RPMI7951 (cell line): ENCODE measurements around the gene EREG. TPM values are rescaled to one million over a fixed set of nuclear protein-coding genes. Genes with fewer than 3 reads are reported as not detected.

Experiments
- DNase-seq: peaks from one replicate; pipeline ENCODE4 v3.0.0-alpha.2; 2012; ENCODE audit warnings: low read depth
- total RNA-seq: library from RNA; depleted of rRNA; stranded (reverse); fragments of >200 nt; shearing (Covaris generic); gene quantifications from 2 replicates; pipeline ENCODE4 v1.2.3, GENCODE V29; 2014; rRNA removed

Gene EREG
- total RNA-seq, 1 experiment from 2014 or later: 46.3 TPM

DNA sequence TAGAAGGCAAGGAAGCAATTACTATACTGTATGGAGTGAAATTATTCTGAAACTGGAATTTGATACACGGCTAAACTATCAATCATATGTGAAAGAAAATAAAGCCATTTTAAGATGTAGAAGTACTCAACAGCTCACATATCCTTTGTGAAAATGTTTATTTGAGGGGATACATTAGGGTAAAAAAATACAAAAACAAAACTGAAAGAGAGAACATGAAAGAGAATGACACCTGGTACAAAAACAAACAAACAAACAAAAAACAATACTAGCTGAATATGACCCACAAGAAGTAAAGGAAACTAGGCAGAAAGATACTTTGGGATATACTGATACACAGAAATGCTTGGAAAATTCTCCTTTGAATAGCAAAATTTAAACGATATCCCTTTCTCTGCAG, 59.2 kb downstream of the EREG start:
- no peak for DNase-seq

DNA sequence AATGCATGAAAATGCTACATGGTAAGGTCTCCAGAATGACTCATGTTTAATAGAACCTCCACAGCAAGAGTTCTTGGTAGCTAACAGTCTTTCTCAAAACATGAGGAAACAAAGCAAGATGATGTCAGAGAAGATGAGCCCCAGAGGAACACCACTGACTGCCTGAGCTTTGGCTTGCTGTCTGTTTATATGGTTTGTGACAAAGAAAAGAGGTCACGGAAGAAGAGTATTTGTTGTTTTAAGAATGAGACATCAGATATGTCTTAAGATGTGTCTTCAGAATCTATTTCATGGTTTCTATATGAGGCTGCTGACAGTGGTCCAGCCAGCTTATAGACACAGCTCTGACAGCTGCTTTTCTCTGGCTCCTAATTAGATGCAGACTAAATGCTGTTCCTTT, 61.2 kb downstream of the EREG start:
- DNase-seq: peak; percentile 46

DNA sequence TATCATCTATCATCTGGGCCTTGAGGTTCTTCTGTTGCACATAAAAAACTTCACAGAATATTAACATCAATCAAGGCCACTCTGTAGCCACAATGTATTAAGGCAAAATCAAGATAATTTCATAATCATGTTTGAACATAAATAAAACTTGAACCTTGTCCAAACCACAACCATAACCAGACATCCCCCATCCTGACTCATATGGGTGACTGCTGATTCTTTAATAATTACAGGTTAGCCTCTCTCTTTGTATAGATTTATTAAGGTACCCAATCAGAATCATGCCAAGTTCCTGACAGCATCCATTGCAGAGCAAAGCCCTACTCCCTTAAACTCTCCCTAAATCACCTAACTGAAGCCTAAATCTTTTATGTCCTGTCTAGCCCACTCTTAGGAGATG, 63.3 kb downstream of the EREG start:
- DNase-seq: no peak

DNA sequence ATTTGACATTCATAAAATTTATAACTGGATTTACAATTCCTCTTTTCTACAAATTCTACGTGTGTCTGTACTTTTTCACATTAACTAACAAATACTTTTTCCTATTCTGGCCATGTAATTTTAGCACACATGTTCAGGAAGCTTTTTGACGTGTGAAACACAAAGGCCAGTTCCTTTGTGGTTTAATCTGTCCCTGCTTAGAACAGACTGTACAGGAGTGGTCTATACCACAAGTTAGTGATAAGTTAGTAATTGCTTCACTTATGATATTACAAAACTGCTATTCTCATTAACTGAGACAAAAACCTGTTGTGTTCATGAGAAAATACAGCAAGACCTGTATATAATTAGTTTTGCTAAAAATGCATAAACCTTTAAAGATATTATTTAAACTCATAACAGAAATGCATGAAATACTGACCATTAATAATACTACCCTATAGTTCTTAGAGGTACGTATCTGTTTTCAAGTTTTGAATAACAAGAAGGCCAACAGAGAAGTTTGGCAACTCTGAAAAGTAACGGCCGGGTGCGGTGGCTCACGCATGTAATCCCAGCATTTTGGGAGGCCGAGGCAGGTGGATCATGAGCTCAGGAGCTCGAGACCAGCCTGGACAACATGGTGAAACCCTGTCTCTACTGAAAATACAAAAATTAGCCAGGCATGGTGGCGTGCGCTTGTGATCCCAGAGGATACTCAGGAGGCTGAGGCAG, 66.3 kb downstream of the EREG start:
- peak; percentile 35 for DNase-seq

DNA sequence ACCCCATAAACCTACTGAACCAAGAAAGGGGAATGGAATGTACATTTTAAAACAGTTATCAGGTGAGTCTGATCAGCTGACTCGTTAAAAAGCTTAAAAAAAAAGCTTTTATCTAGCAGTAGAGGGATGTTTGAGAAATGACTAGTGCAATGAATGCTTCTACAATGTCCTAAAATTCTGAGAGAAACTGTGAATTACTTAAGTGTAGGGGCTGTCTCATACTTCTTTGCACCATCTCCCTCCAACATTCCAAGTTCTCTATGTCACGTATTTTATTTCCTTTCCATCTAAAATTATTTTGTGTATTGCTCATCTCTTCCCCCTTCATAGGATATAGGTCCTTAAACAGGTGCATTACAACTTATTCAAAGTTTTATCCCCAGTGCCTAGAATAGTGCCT, 68.1 kb downstream of the EREG start:
- no peak for DNase-seq

DNA sequence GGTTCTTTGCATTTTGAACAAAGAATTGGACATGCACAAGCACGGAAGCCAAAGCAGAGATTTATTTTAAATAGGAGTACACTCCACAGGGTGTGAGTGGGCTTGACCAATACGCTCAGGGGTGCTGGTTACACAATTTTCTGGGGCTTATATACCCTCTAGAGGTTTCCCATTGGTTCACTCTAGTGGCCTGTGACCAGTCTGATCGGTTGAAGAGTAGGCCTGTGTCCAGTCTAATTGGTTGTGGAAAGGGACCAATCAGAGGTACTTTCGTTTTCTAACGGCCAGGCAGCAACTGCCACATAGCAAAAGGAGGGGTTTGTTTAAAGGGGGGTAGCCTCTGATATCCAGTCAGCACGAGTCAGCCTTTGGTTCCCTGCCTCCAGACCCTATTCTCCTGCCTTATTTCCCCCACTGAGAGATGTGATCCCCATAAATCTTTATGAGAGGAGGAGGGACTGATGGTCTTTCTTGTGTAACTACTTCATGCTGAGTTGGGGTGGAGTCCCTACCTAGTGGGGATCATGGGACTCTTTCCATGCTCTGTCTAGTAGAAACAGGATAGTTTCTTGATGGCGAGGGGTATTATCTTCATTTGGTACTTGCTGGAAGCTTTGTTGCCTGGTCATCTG, 68.7 kb downstream of the EREG start:
- peak; percentile 85 for DNase-seq

DNA sequence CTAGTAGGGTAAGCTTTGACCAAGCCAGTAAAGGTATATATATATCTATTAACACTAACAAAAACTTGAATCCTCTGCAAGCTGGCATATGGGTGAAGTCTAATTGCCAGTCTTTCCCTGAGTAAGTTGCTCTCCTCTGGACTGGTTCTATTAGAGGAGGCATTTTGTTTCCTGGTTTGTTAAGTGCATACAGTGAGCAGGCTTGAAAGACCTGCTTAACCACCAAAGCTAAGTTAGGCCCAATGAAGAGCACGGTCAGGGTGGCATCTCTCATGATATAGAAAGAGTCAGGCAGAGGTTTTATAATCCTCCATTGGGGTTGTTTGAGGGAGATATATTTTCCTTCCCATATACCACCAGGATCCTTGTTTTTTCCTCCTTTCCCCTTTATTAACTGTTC, 70.4 kb downstream of the EREG start:
- no peak for DNase-seq

DNA sequence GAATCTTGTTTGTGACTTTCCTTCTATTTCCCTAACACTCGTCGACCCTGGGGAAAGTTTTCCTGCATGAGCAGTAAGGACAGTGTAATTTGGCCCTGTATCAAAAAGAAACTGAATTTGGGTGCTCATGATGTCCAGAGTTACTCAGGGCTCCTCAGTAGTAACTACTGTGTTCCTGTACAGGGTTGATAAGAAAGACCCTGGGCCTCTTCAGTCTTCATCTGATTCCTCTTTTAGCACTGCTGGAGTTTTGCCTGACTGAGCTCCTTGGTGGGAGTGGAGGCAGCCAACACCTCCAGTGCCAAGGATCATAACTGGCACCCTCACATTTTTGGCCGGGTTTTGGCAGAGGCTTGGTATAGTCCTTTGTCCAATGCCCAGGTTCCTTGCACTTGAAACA, 72.9 kb downstream of the EREG start:
- DNase-seq: no peak

Other genes starting within 250 kb of the EREG start
- gene MTHFD2L, start 207.0 kb upstream of the EREG start, total RNA-seq: 11.9 and 12.1 TPM in 2 replicates
- 0.59 and 0.72 TPM in 2 replicates for gene EPGN, start 56.7 kb upstream of the EREG start, total RNA-seq
- gene AREG, start 80.0 kb downstream of the EREG start, total RNA-seq: 2.4 and 4.1 TPM in 2 replicates